K562 (cell line): ENCODE measurements around the gene IRS2. TPM values are rescaled to one million over a fixed set of nuclear protein-coding genes. Genes with fewer than 3 reads are reported as not detected.

Experiments
- BCOR ChIP-seq: fragments of 450-650 bp; IDR thresholded peaks from 2 replicates; pipeline ENCODE4 v1.6.1; 2016
- CHD4 ChIP-seq: fragments of 200-600 bp; sonication (generic); IDR thresholded peaks from 3 replicates; pipeline ENCODE4 v1.6.1; 2012; ENCODE audit warnings: low read depth, mild to moderate bottlenecking, mixed read lengths, low read length, inconsistent platforms; ENCODE audit not compliant: insufficient read depth, insufficient replicate concordance, poor library complexity, severe bottlenecking
- E2F4 ChIP-seq: sonication (generic); formaldehyde crosslinking; IDR thresholded peaks from 2 replicates; pipeline ENCODE4 v1.8.0; 2022; ENCODE audit warnings: mild to moderate bottlenecking, low read depth, missing genetic modification reagents
- ELF1 ChIP-seq: fragments of 200-800 bp; sonication (Bioruptor generic); IDR thresholded peaks from 2 replicates; pipeline ENCODE4 v1.6.1; 2016; ENCODE audit warnings: missing genetic modification characterization, missing compliant biosample characterization
- ERF ChIP-seq: fragments of 450-650 bp; formaldehyde crosslinking; IDR thresholded peaks from 2 replicates; pipeline ENCODE4 v1.4.0; 2020; ENCODE audit warnings: mild to moderate bottlenecking, mixed read lengths
- ID3 ChIP-seq, 2 experiments: fragments of 250-450 bp in 1 of 2; fragments of 450-650 bp in 1 of 2; sonication (Bioruptor Pico) in 1 of 2; IDR thresholded peaks; 2 replicates each; pipeline versions ENCODE4 v1.6.1 to v1.8.0; 2016 to 2021; ENCODE audit warnings: mild to moderate bottlenecking in 2 of 2, moderate library complexity in 2 of 2, missing compliant biosample characterization in 1 of 2, missing genetic modification characterization in 1 of 2
- LCOR ChIP-seq: sonication (generic); formaldehyde crosslinking; IDR thresholded peaks from 2 replicates; pipeline ENCODE4 v1.8.0; 2022; ENCODE audit warnings: mild to moderate bottlenecking, missing genetic modification reagents
- MCM3 ChIP-seq: fragments of 450-650 bp; IDR thresholded peaks from 2 replicates; pipeline ENCODE4 v1.6.1; 2016
- NR2F6 ChIP-seq: fragments of 450-650 bp; formaldehyde crosslinking; IDR thresholded peaks from 2 replicates; pipeline ENCODE4 v1.4.0; 2020; ENCODE audit warnings: mild to moderate bottlenecking
- PREB ChIP-seq: sonication (generic); formaldehyde crosslinking; IDR thresholded peaks from 2 replicates; pipeline ENCODE4 v1.8.1; 2023; ENCODE audit warnings: mild to moderate bottlenecking, missing genetic modification reagents
- PTTG1 ChIP-seq: fragments of 450-650 bp; IDR thresholded peaks from 2 replicates; pipeline ENCODE4 v1.6.1; 2016; ENCODE audit warnings: low read depth, mild to moderate bottlenecking, missing genetic modification characterization, missing compliant biosample characterization
- RNF219 ChIP-seq: fragments of 250-450 bp; sonication (Bioruptor Pico); IDR thresholded peaks from 2 replicates; pipeline ENCODE4 v1.5.0; 2022; ENCODE audit warnings: mild to moderate bottlenecking
- SREBF2 ChIP-seq: sonication (generic); formaldehyde crosslinking; IDR thresholded peaks from 2 replicates; pipeline ENCODE4 v1.4.0; 2020; ENCODE audit warnings: mild to moderate bottlenecking, missing genetic modification reagents
- TGIF2 ChIP-seq: sonication (generic); formaldehyde crosslinking; IDR thresholded peaks from 2 replicates; pipeline ENCODE4 v1.8.1; 2022; ENCODE audit warnings: mild to moderate bottlenecking, missing genetic modification reagents, moderate library complexity
- TRIM24 ChIP-seq, 2 experiments: fragments of 450-650 bp; IDR thresholded peaks; 2 replicates each; pipeline ENCODE4 v1.6.1; 2016
- ZBTB9 ChIP-seq: fragments of 450-650 bp; formaldehyde crosslinking; IDR thresholded peaks from 2 replicates; pipeline ENCODE4 v1.4.0; 2020; ENCODE audit warnings: mild to moderate bottlenecking, moderate library complexity
- ZNF561 ChIP-seq: fragments of 450-650 bp; formaldehyde crosslinking; conservative IDR thresholded peaks from 2 replicates; pipeline ENCODE4 v1.4.0; 2020; ENCODE audit warnings: mild to moderate bottlenecking, moderate library complexity
- ZNF668 ChIP-seq: fragments of 250-450 bp; sonication (Bioruptor Pico); IDR thresholded peaks from 2 replicates; pipeline ENCODE4 v1.8.0; 2022; ENCODE audit warnings: mild to moderate bottlenecking, inconsistent platforms
- ZNF75A ChIP-seq: fragments of 450-650 bp; formaldehyde crosslinking; IDR thresholded peaks from 2 replicates; pipeline ENCODE4 v1.4.0; 2020; ENCODE audit warnings: mild to moderate bottlenecking
- ZNF766 ChIP-seq: fragments of 200-800 bp; sonication (Bioruptor generic); conservative IDR thresholded peaks from 2 replicates; pipeline ENCODE4 v1.6.1; 2016; ENCODE audit warnings: missing genetic modification characterization, missing compliant biosample characterization
- polyA plus RNA-seq, 8 experiments: library from polyadenylated mRNA; depleted of rRNA in 4 of 8; stranded (reverse) in 5 of 8; unstranded in 3 of 8; fragments of >200 nt; fragmentation: Nextera tagmentation in 2 of 8; fragmentation: Illumina TruSeq in 1 of 8; extraction: Ambion mirVana in 2 of 8; extraction: Trizol in 1 of 8; gene quantifications; 2 replicates each; pipeline versions ENCODE4 v1.2.1 to v1.2.3, GENCODE V29; 2011 to 2014; ENCODE audit warnings: inconsistent platforms in 1 of 8, missing spikeins in 1 of 8
- total RNA-seq, 7 experiments: library from RNA; depleted of rRNA in 6 of 7; stranded (reverse); fragments of >200 nt in 6 of 7; fragmentation: Illumina TruSeq in 2 of 7; extraction: Trizol in 2 of 7; gene quantifications; 2 replicates each; pipeline versions ENCODE4 v1.2.1 to v1.2.3, GENCODE V29; 2011 to 2021; ENCODE audit warnings: low replicate concordance in 1 of 7

IRS2 gene
- total and polyA plus RNA-seq, 9 of the 15 experiments (the other 6 are each of a cell fraction or from before 2014, with no cell fraction given), result 0.36 to 4.6 (median 0.63) TPM

DNA sequence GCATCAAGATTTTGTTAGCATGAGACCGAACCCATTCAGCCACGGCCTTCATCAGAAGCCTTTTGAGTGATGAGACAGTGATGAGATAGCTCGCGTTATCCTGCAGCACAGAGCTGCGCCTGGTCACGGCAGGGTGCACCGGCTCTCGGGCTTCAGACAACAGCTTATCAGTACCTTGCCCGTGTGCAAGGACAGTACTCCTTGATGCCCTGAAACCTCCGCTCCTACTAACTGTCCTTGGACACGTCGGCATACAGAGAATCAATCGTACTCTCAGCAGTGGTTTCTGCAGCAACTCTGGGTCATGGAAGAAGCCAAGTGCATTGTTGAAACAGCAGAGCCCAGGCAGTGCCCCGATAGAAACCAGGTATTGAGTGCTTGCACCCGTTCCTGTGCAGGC, 40.7 kb downstream of the IRS2 start (continued):
- TF ChIP-seq CHD4 (no peak), MCM3 (no peak), LCOR (CRISPR knock-in tag) (no peak), ERF (CRISPR knock-in tag) (no peak), E2F4 (CRISPR knock-in tag) (no peak), BCOR (0 out of 2 replicates have a peak, but pooled peaks have one; percentile 15), ID3 (CRISPR knock-in tag; IDR thresholded peaks at IDR 0.05) (no peak), ID3 (tag; IDR thresholded peaks at IDR 0.05) (no peak), ZBTB9 (no peak), PREB (CRISPR knock-in tag) (no peak), NR2F6 (CRISPR knock-in tag) (no peak), PTTG1 (tag) (no peak), TRIM24 (IDR thresholded peaks at IDR 0.05) (peak in 1 of 2 experiments; percentile 53; a peak in 2 of 4 replicates), ZNF561 (CRISPR knock-in tag) (no peak), ZNF75A (CRISPR knock-in tag) (no peak), ELF1 (tag) (no peak), ZNF766 (no peak), SREBF2 (CRISPR knock-in tag) (no peak), TGIF2 (CRISPR knock-in tag) (no peak), RNF219 (CRISPR knock-in tag) (no peak), ZNF668 (CRISPR knock-in tag) (no peak)
